HG02610 (cell line): ENCODE results near the gene HCN4.

Experiments used
- ATAC-seq: cut with Tn5 transposase; IDR thresholded peaks from one replicate; pipeline ENCODE4 v1.9.1; 2021; ENCODE audit warnings: mild to moderate bottlenecking, moderate library complexity; ENCODE audit not compliant: unreplicated experiment

HCN4 gene

GRCh38 chr15:73346735-73347312 is 21.9 kb downstream of the HCN4 start:
- no peak for ATAC-seq

- no peak for ATAC-seq
Measured at GRCh38 chr15:73345658-73346057, 23.1 kb downstream of the HCN4 start.

GRCh38 chr15:73344056-73344455 is 24.7 kb downstream of the HCN4 start:
- ATAC-seq, result no peak

GRCh38 chr15:73341886-73342600 is 26.7 kb downstream of the HCN4 start:
- no peak for ATAC-seq

GRCh38 chr15:73340502-73341192 is 28.1 kb downstream of the HCN4 start:
- ATAC-seq, result no peak

- ATAC-seq, result no peak
Measured at GRCh38 chr15:73338606-73339374, 30.0 kb downstream of the HCN4 start.

- no peak for ATAC-seq
Measured at GRCh38 chr15:73338058-73338457, 30.7 kb downstream of the HCN4 start.

GRCh38 chr15:73337187-73337586 is 31.6 kb downstream of the HCN4 start:
- no peak for ATAC-seq

GRCh38 chr15:73336756-73337155 is 32.0 kb downstream of the HCN4 start:
- no peak for ATAC-seq

GRCh38 chr15:73335471-73335870 is 33.3 kb downstream of the HCN4 start:
- no peak for ATAC-seq

GRCh38 chr15:73335026-73335425 is 33.7 kb downstream of the HCN4 start:
- no peak for ATAC-seq

- ATAC-seq, result no peak
Measured at GRCh38 chr15:73334086-73334485, 34.7 kb downstream of the HCN4 start.

- ATAC-seq, result no peak
Measured at GRCh38 chr15:73333001-73333400, 35.8 kb downstream of the HCN4 start.

- no peak for ATAC-seq
Measured at GRCh38 chr15:73331991-73332925, 36.5 kb downstream of the HCN4 start.

- ATAC-seq, result no peak
Measured at GRCh38 chr15:73331501-73331900, 37.3 kb downstream of the HCN4 start.

GRCh38 chr15:73330206-73331051 is 38.3 kb downstream of the HCN4 start:
- ATAC-seq, result no peak

GRCh38 chr15:73329501-73330200 is 39.1 kb downstream of the HCN4 start:
- ATAC-seq, result no peak

GRCh38 chr15:73328981-73329380 is 39.8 kb downstream of the HCN4 start:
- no peak for ATAC-seq
